SK-N-MC (cell line): ENCODE results near the gene TMEM205.

Experiments used
- EZH2 ChIP-seq: fragments of 200-600 bp; sonication (generic); IDR thresholded peaks from one replicate; pipeline ENCODE4 v1.6.1; 2017; ENCODE audit warnings: antibody characterized with exemption
- POLR2AphosphoS5 ChIP-seq: IDR thresholded peaks from 2 replicates; pipeline ENCODE4 v1.6.1; 2012; ENCODE audit warnings: mild to moderate bottlenecking, low read depth, low read length, borderline replicate concordance

DNA sequence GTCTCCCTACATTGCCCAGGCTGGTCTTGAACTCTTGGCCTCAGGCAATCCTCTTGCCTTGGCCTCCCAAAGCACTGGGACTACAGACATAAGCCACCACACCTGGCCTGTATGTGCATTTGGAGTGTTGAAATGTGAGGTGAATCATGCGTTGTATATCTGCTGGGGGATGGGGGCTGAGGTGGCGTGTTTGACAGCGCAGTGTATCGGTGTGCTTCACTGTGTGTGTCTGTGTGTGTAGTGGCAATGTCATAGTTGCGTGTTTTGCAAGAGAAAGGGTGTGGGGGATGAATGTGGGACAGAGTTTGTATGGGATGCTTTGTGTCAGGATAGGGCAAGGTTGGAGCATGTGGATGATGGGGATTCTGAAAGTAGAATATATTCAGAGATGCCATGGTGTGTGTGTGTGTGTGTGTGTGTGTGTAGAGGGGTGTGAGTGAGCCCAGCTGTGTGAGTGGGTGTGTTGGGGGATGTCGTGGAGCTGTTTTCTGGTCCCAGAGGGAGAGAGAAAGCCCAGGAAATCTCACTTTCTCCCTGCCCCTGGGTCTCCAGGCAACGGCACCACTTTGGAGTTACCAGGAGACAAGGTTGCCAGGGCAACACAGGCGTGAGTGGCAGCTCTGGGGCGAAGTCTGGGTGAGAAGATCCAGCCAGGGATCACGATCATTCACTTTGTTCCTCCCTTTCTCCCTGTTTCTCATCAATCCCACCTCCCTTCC lies 27.3 kb upstream of the TMEM205 start:
- no peak for TF ChIP-seq POLR2AphosphoS5
- no peak for TF ChIP-seq EZH2
